HG03354 (cell line): ENCODE measurements around the gene NCF4.

Experiments used
- ATAC-seq: cut with Tn5 transposase; IDR thresholded peaks from one replicate; pipeline ENCODE4 v1.9.1; 2021; ENCODE audit warnings: mild to moderate bottlenecking; ENCODE audit not compliant: unreplicated experiment, poor library complexity, severe bottlenecking

Gene NCF4

GRCh38 chr22:36833073-36833472 lies 27.7 kb upstream of the NCF4 start:
- ATAC-seq: no peak

- ATAC-seq: no peak
Observed at GRCh38 chr22:36835903-36836302, 24.9 kb upstream of the NCF4 start.

DNA sequence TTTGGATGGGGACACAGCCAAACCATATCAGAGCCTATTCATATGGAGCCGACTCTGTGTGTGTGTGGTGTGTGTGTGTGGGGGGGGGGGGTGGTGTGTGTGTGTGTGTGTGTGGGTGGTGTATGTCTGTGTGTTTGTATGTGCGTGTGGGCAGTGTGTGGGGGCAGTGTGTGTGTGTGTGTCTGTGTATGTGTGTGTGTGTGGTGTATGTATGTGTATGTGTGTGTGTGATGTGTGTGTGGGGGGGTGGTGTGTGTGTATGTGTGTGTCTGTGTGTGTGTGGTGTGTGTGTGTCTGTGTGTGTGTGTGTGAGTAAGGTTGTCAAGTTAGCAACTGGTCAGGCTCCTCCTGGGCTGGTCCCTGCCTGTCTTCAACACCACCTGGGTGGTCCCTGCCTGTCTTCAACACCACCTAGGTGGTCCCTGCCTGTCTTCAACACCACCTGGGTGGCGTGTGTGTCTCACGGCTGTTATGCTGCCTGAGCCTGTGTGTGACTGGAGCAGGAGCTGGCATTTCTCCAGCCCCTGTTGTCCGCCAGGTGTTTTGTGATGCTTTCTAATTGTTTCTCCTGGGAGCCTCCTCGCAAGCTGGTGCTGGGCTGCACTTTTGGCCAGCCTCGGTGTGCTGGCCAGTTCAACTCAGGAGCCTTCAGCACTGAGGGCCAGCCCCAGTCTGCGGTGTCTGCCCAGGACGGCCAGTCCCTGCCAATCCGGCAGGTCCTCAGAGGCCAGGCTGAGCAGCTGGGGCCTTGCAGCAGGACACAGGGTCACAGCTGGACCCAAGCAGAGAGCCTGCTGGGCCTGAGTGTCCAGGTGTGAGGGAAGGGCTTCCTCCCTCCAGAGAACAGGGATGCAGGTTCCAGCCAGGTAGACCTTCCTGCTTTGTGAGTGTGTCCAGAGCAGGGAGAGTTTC lies 22.4 kb upstream of the NCF4 start:
- no peak for ATAC-seq

- no peak for ATAC-seq
Observed at GRCh38 chr22:36839356-36840073, 21.3 kb upstream of the NCF4 start.

DNA sequence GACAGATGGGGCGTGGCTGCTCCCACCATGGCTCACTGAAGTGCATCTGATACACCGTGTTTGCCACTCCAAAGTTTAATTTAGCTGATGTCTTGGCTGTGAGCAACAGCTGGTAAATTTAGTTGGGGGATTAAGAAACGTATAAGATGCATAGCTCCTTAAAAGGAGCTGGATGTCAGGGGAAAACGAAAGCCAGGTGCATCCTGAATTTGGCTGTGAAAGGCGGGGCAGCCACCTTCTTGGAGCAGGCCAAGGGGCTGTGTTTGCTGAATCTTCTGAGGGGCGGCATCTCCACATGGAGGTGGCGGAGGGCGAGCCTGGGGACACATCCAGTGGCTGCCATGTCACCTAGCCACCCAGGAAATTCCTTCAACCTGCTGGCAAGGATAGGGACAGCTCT lies 20.7 kb upstream of the NCF4 start:
- no peak for ATAC-seq

- no peak for ATAC-seq
Observed at GRCh38 chr22:36846271-36846670, 14.5 kb upstream of the NCF4 start.

DNA sequence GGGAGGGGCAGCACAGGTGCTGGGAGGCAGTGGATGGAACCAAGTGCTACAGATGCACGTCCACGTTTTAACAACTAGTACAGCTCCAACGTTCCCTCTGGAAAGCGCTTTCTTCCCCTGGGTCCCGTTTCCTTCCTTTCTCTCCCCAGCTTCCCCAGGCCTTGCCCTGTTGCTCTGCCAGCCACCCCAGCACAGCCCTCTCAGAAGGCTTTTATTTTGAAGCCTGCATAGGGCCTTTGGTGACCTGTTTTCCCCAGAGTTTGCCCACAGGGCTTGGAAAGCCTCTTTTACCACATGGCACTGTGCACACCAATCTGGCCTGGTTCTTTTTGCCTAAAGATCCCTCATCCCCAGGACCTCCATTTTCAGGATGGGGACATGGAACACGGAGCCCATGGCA lies 13.9 kb upstream of the NCF4 start:
- no peak for ATAC-seq

- ATAC-seq: no peak
Observed at GRCh38 chr22:36850056-36850455, 10.8 kb upstream of the NCF4 start.

DNA sequence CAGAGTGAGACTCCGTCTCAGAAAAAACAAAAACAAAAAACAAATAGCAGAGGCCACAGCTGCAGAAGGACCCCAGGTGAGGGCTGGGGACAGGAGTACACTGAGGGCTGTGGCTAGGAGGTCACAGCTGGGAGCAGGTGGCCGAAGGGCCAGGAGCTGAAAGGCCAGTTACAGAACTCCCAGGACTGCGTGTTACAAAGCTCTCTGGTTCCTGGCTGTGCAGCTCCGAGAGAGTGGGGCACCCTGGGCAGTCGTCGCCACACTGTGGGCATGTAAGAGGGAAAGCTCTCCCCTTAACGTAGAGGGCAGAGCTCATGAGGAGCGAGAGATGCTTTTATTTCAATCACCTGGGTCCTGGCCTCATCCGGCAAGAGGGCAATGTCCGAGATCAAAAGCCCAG lies 10.1 kb upstream of the NCF4 start:
- ATAC-seq: no peak

DNA sequence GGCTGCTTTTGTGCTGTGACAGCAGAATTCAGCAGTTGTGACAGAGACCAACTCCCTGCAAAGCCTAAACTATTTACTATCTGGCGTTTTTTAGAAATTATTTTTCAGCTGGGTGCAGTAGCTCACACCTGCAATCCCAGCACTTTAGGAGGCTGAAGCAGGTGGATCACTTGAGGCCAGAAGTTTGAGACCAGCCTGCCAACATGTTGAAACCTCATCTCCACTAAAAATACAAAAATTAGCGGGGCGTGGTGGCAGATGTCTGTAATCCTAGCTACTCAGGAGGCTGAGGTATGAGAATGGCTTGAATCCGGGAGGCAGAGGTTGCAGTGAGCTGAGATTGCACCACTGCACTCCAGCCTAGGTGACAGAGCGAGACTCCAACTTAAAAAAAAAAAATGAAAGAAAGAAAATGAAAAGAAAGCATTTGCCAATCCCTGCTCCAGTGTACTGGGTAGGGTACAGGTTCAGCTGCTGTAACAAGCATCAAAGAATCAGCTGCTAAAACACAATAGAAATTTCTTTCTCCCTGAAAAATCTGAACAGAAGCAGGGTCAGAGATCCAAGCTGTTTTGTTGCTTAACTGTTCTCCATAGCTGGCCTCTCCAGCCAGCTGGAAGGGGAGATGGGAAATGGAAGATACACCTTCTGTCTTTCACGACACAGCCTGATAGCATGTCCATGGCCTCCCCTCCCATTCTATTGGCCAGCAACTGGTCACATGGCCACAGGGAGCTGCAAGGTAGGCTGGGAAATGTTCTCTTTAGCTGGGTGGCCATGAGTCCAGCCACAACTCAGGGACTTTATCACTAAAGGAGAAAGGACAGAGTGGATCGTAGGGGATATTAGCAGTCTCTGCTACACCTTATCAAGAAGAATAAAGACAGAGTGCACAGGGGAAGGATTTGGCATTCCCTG lies 8.5 kb upstream of the NCF4 start:
- no peak for ATAC-seq

DNA sequence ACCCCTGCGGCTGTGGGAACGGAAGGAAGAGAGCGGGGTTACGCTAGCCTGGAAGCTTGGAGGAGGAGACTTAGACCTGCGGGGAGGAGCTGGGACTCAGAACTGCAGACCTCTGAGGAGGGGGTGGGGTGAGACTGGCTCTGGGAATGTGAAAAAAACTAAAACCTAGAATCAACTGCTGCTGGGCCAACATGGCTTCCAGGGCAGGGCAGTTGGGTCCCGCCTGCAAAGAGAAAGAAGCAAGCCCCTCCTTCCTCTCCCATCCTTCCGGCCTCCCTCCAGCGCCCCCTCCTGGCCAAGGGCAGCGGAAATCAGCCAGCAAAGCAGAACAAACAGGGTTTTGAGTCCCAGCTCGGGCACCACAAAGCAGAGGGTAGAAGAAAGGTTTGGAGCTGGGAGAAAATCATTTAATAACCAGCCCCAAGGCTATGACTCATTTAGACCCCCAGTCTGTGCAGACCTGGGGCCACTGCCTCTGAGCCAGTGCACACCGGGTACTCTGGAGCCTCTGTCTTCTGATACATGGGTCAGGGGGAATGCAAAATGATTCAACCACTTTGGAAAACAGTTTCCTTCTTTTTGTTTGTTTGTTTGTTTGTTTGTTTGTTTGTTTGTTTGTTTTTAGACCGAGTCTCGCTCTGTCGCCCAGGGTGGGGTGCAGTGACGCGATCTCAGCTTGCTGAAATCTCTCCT lies 7.3 kb upstream of the NCF4 start:
- ATAC-seq: no peak

DNA sequence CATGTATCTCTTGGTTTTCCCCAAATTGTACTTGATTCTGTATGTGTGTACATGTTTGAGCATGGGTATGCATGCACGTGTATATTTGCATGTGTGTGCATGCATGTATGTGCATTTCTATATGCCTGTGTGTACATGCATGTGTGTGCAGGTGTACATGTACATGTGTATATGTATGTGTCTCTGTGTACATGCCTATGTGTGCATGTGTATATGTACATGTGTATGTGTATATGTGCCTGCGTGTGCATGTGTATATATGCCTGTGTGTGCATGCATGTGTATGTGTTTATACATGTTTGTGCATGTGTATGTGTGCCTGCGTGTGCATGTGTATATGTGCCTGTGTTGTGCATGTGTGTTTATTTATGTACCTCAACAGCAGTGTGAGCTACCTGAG lies 5.3 kb upstream of the NCF4 start:
- ATAC-seq: no peak

DNA sequence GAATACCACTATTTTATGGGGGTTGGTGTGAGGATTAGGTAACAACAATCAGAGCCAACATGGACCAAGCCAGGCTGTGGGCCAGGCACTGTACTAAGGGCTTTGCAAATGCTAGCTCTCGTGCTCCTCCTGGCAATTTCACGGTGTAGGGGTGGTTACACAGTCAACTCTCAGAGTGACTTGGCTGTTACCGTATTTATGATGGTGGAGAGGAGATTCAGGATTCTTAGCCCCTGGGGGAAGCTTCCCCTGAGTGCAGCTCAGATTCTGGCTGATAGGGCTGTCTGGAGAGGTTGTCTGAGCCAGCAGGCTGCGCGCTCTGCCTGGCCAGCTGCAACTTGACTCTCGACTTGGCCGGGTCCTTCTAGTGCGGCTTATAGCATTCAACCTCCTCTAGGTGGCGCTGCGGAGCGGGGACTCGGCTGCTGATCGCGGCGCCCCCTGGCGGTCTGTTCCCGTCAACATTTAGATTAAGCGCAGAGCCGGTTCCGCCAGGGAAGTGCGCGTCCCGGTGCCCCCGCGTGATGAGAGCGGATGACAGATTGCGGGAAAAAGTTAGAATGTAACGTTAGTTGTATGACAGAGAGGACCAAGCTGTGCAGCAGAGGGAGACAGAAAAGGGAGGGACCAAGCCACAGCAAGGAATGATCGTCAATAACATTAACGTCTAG lies 4.5 kb upstream of the NCF4 start:
- no peak for ATAC-seq

DNA sequence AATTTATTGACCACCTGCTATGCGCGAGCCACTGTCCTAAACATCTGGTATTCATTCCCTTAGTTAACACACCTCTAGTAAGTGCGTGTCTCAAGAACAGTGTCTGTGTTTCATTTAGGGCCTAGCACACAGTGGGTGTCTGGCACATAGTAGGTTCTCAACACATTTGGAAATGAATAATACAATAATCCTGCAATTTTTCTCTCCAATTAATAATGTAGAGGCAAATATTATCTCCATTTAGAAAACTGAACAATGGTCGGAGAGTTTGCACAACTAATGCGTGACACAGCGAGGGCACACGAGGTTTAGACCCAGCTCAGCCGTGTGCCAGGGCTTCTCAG lies 4.0 kb upstream of the NCF4 start:
- ATAC-seq: no peak

DNA sequence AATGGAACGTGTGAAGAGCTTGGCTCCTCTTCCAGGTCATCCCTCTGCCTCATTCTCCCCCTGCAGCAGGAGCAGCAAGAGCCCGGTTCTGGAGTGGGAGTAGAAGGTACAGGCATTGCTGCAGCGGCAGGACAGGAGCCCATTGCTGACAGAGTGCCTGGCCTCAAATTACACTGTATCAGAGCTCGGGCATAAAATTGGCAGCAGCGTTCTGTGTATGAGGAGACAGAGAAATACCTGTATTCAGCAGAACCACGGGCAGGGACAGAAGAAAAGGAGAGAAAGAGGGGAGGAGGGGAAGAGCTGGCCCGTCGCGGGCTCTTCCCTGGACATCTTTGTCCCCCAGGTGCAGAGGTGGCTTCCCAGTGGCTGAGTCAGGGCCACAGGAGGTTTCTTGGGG lies 2.6 kb upstream of the NCF4 start:
- no peak for ATAC-seq

DNA sequence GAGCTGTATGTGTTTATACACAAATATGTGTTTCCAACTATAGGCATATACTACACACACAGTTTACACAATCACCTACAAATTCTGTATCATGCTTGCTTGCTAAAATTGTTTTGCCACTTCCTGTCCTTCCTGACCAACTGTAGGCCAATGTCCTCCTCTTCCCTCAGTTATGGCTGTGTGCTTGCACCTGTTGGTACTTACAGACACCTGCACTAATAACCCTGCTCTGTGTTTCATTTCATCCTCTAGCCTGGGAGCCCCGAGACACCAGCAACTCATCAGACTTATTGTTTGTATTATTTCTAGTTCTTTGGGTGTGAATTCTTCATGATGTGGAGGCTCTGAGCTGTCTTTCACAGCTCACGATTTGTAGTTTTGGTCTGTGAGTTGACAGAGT lies 1.8 kb upstream of the NCF4 start:
- no peak for ATAC-seq

GRCh38 chr22:36860017-36860416 lies 789 bp upstream of the NCF4 start:
- no peak for ATAC-seq

DNA sequence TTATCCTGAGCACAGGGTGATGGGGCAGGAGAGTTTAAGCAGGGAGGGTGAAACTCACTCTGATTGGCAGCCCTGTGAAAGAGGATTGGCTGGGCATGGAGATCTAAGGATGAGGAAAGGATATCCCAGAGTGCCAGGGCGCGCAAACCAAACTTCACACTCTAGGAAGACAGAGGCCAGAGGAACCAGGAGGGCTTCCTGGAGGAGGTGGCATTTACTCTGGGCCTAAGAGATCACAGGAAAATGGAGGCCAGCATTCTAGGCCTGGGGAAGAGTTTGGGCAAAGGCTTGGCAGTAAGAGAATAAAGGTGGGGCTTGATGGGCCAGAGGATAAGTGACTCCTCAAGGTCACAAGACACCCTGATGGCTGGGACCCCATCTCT lies 377 bp upstream of the NCF4 start:
- no peak for ATAC-seq
